Measurements from ENCODE around the gene SHOC2. TPM values are rescaled to one million over a fixed set of nuclear protein-coding genes. Genes with fewer than 3 reads are reported as not detected.

The SHOC2 gene
- total and polyA plus RNA-seq, 2 of the 13 experiments (the other 11 are each of a cell fraction or from before 2014, with no cell fraction given): 8.6 to 25.5 TPM

GRCh38 chr10:110919971-110920881 lies 822 bp downstream of the SHOC2 start (continued):
- TF ChIP-seq REST (IDR thresholded peaks at IDR 0.05; ENCODE audit: borderline replicate concordance in 1 of 2, low read depth in 1 of 2, low read length in 2 of 2) (no peak), FOSL2 (CRISPR knock-in tag; IDR thresholded peaks at IDR 0.05) (no peak), RAD51 (IDR thresholded peaks at IDR 0.05; ENCODE audit: borderline replicate concordance) (no peak), ATF2 (CRISPR knock-in tag; IDR thresholded peaks at IDR 0.05) (no peak), HES4 (CRISPR knock-in tag; IDR thresholded peaks at IDR 0.05; ENCODE audit: borderline replicate concordance) (0 out of 2 replicates have a peak, but pooled peaks have one; percentile 6), AGO2 (optimal IDR thresholded peaks at IDR 0.05; ENCODE audit: low read depth, low read length) (peak; percentile 8), ZNF543 (CRISPR knock-in tag; IDR thresholded peaks at IDR 0.05) (no peak), ZNF777 (CRISPR knock-in tag; IDR thresholded peaks at IDR 0.05) (no peak), KDM4B (CRISPR knock-in tag; IDR thresholded peaks at IDR 0.05) (no peak), ZNF383 (CRISPR knock-in tag; IDR thresholded peaks at IDR 0.05; ENCODE audit: borderline replicate concordance) (no peak), BORCS8-MEF2B (CRISPR knock-in tag; IDR thresholded peaks at IDR 0.05) (no peak), TRIM22 (IDR thresholded peaks at IDR 0.05) (no peak), ARID4A (CRISPR knock-in tag; IDR thresholded peaks at IDR 0.05; ENCODE audit: borderline replicate concordance) (peak; percentile 37; the same call in 1 of the 2 replicates), RELA (CRISPR knock-in tag; IDR thresholded peaks at IDR 0.05) (no peak), ZFY (CRISPR knock-in tag; IDR thresholded peaks at IDR 0.05) (0 out of 2 replicates have a peak, but pooled peaks have one; percentile 5), NKX3-1 (CRISPR knock-in tag; IDR thresholded peaks at IDR 0.05) (no peak), ZNF552 (CRISPR knock-in tag; IDR thresholded peaks at IDR 0.05; ENCODE audit: borderline replicate concordance) (no peak), KAT8 (CRISPR knock-in tag; IDR thresholded peaks at IDR 0.05) (no peak), ASH2L (IDR thresholded peaks at IDR 0.05; ENCODE audit: insufficient read length, low read depth, low read length) (peak; percentile 69)
